ENCODE results near the gene LILRA6.
"Not testable (repeated sequence)": the region's sequence is repeated elsewhere in the genome, so short reads cannot be mapped to it uniquely, and the experiment has no call there.

LILRA6 gene

DNA sequence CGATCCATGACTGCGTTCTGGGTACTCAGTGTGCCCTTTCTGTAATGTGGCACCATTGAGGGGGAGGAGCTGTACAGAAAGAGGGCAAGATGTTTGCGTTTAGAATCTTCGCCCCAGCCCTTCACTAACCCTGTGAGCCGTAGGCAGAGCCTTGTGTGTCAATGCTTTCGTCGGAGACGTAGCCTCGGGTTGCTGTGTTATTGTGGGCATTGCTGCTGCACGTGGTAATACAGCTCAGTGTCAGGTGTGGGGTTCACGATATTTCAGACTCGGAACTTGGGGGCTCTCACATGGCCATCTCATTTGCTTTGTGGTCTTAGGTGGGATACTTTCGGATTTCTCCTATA is 35.8 kb downstream of the LILRA6 start:
- no peak for FAIRE-seq

DNA sequence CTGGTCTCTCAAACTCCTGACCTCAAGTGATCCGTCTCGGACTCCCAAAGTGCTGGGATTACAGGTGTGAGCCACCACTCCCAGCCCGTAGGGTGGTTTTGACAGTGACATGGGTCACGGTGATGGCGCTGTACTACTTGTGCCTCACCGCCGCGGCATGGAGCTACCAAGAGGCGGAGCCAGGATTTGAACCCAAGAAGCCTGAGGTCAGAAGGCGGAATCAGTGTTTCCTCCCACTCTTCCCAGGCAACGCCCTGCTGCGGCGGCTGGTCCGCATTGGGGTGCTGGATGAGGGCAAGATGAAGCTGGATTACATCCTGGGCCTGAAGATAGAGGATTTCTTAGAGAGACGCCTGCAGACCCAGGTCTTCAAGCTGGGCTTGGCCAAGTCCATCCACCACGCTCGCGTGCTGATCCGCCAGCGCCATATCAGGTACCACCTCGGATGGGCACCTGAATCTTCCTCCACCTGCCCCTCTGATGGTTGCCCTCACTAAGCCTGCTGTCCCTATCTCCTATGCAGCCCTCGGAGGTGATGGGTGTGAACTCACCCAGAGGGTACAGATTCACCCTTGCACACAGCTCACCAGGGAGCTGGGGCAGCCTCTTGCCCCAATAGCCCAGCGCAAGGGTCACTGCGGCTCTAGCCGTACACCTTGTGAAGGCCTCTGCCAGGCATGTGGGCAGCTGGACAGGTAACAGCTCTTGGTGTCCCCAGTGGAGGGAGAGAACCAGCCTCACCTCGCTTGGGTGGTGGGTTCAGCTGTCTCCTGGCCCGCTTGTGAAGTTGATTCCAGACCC is 36.4 kb downstream of the LILRA6 start:
- FAIRE-seq = no peak

DNA sequence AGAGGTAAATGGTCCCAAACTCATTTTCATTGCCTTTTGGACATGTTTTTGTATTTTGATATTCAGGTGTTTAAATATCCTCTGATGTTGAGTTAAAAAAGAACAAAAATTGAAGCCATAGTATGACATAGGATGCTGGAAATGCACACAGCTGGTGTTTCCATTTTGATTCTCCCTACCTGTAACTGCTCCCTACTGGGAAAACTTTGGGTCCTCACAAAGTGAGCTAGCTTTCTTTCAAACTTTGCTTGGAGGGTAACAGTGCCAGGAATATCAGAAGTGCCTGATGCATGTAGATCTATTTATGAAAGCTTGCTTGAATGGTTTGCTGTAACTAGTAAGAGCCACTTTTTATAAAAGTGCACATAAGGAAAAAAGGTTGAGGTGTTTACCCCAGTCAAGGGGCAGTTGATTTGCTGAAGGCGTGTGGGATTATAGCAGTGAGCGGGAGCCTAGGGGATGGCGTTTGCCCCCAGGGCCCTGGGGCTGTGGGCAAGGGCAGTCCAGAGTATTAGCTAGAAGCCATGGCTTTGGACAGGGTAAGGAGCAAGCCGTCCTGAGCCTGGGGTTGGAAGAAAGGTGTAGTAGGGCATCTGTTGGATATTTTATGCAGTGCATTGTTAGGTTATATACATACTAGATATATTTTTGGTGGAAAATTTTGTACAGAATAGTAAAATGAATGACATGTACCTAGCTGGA is 37.7 kb downstream of the LILRA6 start:
- no peak for FAIRE-seq

DNA sequence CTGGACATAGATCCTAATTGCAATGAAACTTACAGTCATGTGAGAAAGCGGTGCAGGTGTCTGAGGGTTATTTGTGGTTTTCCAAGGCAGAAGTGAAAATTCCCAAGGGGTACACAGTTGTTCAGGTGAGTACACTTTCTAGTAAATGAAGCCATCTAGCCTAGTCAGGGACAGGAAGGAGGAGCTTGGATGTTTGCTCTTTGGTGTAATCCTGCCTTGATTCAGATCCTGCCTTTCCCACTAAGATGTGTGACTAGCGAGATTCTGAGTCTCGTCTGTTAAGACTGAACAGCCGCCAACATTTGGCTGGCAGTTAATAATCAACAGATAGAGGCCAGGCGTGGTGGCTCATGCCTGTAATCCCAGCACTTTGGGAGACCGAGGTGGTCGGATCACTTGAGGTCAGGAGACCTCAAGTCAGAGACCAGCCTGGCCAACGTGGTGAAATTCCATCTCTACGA is 39.4 kb downstream of the LILRA6 start:
- FAIRE-seq = no peak

DNA sequence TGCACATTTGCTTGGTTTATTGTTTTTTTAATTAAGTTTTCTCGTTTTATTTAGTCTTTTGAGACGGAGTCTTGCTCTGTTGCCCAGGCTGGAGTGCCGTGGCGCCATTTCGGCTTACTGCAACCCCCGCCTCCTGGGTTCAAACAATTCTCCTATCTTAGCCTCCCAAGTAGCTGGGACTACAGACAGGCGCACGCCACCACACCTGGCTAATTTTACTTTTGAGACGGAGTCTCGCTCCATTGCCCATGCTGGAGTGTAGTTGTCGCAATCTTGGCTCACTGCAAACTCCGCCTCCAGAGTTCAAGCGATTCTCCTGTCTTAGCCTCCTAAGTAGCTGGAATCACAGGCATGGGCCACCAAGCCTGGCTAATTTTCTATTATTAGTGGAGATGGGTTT is 40.6 kb downstream of the LILRA6 start:
- no peak for FAIRE-seq

DNA sequence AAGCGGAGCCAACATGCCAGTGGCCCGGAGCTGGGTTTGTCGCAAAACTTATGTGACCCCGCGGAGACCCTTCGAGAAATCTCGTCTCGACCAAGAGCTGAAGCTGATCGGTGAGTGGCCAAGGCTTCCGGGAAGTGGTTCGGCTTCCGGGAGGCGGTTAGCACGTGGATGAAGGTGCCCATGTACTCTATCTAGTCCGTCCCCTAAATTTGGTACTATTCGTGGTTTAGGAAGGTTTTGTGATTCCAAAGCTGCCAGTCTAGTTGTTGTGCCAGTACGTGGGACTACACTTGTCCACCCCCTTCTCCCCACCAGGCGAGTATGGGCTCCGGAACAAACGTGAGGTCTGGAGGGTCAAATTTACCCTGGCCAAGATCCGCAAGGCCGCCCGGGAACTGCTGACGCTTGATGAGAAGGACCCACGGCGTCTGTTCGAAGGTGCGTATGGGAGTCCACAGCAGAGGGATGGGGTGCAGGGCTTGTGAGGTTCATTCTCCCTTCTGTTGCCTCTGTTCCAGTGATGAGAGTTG is 41.4 kb downstream of the LILRA6 start:
- no peak for FAIRE-seq

DNA sequence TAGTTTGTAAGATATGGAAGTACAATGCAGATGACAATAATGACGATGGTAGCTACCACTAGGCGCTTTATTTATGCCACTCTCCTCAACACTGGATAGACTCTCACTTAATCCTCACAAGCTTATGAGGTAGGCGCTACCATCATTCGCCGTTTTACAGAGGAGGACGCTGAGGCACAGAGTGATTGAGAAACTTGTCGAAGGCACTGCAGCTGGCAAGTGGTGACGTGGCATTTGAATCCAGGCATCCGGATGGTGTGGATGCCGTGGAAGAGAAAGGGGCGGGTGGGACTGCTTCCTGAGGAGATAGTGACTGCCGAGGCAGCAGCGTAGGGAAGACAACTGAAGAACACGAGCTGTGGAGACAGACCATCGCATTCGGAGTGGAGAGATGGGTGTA is 43.2 kb downstream of the LILRA6 start:
- no peak for FAIRE-seq

DNA sequence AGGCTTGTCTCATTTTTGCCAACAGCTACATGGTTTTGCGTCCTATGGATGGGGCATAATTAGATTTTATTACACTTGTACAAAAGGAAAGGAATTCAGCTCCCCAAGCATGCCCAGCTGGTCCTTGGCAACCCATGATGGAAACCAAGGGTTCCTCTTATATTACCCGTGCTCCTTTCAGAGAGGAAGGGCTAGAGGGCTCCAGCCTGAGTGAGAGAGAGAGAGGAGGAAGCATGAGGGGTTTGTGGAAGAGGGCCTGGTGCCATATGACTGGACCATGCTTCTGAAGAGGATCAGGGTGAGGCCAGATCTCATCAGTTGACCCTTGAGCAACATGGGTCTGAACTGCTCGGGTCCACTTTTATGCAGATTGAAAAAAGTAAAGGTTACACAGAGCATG is 45.5 kb downstream of the LILRA6 start:
- FAIRE-seq = no peak

DNA sequence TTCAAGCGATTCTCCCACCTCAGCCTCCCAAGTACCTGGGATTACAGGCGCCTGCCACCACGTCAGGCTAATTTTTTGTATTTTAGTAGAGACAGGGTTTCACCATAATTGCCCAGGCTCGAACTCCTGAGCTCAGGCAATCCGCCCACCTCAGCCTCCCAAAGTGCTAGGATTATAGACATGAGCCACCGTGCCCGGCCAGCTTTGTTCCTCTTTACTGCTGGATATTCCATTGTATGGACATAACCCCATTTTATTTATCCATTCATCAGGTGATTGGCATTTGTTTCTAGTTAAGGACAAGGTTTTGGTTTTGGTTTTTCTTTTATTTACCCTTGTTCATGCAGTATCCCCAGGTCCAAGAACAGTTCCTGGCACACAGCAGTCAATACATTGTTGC is 46.1 kb downstream of the LILRA6 start:
- no peak for FAIRE-seq

DNA sequence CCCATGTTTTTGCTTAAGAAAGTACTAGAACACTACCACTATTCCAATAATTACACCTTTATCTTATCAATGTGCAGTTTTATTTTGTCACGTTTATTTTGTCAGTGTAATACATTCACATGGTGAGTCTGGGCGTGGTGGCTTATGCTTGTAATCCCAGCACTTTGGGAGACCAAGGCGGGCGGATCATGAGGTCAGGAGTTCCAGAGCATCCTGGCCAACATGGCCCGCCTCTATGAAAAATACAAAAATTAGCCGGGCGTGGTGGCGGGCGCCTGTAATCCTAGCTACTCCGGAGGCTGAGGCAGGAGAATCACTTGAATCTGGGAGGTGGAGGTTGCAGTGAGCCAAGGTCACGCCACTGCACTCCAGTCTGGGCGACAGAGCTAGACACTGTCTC is 48.1 kb downstream of the LILRA6 start:
- FAIRE-seq = not testable (repeated sequence)

DNA sequence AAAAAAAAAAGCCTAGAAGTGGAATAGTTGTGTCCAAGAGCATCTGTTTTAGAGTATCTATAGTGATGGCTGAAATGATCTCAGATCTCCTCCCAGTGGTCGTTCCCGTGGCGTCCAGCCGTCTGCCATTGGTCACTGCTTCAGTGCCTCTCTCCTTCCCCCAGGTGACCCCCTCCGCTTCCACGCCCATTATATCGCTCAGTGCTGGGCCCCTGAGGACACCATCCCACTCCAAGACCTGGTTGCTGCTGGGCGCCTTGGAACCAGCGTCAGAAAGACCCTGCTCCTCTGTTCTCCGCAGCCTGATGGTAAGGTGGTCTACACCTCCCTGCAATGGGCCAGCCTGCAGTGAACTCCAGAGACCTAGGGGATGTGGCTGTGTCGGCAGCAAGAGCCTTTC is 49.6 kb downstream of the LILRA6 start:
- FAIRE-seq = no peak

DNA sequence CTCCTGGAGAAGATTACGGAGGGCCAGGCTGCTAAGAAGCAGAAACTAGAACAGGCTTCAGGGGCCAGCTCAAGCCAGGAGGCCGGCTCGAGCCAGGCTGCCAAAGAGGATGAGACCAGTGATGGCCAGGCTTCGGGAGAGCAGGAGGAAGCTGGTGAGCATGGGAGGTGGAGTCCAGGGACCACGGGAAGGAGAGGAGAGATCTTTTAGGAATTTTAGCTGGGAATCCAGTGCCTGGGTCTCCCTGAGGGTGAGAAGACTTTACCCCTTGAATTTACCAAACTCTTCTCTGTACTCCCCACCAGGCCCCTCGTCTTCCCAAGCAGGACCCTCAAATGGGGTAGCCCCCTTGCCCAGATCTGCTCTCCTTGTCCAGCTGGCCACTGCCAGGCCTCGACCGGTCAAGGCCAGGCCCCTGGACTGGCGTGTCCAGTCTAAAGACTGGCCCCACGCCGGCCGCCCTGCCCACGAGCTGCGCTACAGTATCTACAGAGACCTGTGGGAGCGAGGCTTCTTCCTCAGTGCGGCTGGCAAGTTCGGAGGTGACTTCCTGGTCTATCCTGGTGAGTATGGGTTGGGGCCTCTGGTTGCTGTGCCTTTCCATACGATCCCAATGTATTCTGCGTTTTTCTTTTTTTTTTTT is 50.7 kb downstream of the LILRA6 start:
- no peak for FAIRE-seq

DNA sequence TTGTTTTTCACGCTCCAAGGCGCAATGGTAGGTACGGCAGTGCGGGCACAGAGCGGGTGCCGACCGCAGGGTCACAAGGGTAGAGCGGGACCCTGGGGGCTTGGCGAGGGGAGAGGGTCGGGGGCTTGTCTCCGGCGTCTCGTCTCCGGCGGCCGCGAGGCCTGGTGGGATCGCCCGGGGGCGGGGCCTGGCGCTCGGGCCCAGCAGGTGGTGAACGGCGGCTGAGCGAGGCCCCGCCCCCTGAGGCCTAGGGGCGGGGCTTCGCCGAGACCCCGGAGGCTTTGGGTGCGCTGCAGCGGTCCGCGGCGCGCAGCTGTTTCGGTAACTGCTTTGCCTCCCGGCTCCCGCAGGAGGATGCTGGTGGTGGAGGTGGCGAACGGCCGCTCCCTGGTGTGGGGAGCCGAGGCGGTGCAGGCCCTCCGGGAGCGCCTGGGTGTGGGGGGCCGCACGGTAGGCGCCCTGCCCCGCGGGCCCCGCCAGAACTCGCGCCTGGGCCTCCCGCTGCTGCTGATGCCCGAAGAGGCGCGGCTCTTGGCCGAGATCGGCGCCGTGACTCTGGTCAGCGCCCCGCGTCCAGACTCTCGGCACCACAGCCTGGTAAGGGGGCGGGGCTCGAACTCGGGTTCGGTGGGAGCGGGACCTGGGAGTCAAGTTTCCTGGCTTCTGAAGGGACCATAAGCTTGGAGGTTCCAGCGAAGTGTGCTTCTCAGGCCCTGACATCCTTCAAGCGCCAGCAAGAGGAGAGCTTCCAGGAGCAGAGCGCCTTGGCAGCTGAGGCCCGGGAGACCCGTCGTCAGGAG is 51.4 kb downstream of the LILRA6 start, which contains the start of gene TSEN34:
Gene TSEN34 (plus strand): TSS at position 298 of the 800 bp plus-strand sequence. CDS start 57 bp downstream, at position 355.
- FAIRE-seq = no peak

DNA sequence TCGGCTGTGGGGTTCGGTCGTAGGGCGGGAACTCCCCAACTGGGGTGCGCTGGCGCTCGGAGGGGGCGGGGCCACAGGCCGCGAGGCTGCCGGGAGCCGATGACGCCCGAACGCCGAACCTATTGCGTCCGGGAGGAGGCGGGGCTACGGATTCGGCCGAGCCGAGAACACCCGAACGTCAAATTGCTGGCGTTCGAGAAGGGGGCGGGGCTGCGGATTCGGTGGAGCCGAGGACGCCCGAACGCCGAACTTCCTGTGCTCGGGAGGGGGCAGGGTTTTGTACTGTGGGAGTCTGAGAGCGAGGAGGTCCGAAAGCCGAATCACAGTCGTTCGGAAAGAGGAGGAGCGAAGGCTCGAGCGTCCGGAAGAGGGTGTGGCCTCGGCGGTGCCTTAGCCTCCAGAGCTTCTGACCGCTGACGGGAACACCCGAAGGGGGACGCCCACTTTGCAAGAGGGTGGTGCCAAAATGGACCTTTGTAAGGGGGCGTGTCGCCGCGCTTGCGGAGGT is 52.0 kb downstream of the LILRA6 start:
- peak; percentile 45 for FAIRE-seq

DNA sequence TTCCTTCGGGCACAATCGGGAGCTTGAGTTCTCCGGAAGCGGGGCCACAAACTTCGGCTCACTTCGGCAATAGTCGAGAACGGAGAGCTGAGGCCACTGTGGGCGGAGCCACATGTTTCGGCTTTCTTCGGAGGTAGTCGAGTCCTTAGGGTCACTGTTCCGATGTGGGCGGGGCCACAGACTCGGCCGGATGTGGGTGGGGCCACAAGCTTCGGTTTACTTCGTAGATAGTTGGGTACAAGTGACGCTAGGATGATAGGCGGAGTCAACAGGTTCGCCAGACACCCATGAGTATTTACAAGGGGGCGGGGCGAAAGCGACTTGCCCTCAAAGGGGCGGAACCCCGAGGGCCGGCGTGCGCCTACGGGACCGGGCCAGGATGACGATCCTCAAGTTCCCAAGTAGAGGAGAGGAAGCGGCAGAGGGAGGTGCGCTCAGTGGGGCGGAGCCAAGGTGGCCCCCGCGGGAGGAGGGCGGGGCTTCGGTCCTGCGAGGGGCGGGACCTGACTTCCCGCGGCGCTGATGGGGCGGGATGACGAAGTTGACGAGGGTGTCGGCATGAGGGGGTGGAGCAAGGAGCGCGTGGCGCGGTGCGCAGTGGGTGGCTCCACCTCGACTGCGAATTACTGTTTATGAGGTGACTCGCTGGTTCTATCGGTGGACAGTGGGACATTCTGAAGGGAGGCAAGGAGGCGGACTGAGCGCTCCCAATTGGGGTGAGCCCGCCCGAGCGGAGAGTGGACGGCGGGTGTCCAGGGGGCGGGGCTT is 52.7 kb downstream of the LILRA6 start:
- FAIRE-seq = peak; percentile 98

DNA sequence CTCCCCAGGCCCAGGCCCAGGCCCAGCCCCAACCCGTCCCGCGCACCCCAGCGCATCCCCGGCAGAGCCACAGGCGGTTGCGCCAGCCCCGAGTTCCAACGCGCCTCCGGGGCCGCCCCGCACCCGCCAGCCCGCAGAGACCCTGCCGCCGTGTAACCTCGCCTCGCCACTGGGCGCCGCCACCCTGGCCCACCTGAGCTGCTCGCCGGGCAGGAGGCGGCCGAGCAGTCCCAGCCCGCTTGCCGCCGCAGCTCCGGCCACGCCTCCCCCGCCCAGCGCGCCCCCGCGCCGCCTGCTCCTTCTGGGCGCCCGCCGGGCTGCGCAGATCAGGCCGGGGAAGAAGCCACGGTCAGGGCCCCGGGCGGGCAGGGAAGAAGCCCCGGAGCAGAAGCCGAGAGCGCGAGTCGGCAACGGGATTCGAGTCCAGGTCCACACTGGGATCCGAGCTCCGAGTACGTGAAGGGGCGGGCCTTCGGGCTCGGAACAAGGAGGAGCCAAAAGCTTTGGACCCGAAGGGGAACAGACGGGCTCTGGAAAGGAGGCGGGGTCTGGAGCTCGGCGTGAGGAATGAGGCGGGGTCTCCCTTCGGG is 53.4 kb downstream of the LILRA6 start, which contains the start of gene MBOAT7:
Gene MBOAT7 (minus strand): TSS at position 436 of the 590 bp plus-strand sequence. CDS start 1,072 bp downstream, outside the sequence.
- no peak for FAIRE-seq

DNA sequence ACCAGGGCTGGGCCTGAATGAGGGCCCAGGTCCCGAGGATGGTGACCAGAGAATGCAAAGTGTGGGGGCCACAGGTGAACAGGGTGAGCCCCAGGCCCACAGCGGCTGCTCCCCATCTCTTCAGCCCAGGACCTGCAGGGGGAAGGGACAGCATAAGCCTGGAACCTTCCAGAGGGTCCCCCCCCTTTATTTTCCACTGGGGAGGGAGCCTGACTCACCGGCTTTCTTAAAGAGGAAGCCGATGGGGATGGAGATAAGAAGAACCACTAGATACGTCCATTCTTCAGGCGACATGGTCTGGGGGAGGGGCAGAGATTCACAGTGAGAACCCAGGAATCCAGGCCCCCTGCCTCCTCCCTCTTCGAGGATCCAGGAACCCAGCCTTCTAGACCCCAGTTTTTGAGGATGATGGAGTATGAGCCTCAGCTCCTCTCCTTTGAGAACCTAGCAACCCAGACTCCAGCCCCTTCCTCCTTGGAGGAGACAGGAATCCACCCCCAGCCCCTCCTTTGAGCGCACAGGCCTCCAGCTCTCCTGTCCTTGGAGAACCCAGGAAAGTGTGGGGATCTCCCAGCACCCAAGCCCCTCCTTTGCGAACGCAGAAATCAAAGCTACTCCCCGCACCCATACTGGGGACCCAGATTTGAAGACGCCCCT is 54.2 kb downstream of the LILRA6 start:
- no peak for FAIRE-seq

DNA sequence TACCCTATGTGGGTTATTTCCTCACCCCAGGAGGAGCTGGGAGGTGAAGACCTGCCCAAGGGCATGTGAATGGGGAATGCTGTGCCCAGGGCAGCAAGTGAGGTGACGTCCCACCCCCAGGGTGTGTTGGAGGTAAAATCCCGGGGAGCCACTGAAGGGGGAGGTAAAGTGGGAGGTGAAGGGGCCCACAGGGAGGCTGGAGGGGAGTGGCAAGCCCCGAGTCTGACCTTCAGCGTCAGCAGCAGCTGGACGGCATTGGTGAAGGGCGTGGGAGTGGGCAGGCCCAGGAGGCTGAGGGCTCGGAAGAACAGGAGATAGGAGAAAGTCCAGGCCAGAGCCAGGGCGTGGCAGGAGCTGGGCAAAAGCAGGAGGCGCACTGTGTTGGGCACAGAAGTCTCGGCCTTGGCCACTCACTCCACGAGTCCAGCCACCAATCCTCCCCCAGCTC is 55.6 kb downstream of the LILRA6 start:
- FAIRE-seq = no peak

All from islet of Langerhans (tissue), 1 donor.